Measurements from ENCODE around the gene CDKN2A. TPM values are rescaled to one million over a fixed set of nuclear protein-coding genes. Genes with fewer than 3 reads are reported as not detected.

CDKN2A gene
- total and polyA plus RNA-seq, 2 donors (not counting 1 experiment from before 2014, with no cell fraction given) = 6.4 to 11.7 TPM

DNA sequence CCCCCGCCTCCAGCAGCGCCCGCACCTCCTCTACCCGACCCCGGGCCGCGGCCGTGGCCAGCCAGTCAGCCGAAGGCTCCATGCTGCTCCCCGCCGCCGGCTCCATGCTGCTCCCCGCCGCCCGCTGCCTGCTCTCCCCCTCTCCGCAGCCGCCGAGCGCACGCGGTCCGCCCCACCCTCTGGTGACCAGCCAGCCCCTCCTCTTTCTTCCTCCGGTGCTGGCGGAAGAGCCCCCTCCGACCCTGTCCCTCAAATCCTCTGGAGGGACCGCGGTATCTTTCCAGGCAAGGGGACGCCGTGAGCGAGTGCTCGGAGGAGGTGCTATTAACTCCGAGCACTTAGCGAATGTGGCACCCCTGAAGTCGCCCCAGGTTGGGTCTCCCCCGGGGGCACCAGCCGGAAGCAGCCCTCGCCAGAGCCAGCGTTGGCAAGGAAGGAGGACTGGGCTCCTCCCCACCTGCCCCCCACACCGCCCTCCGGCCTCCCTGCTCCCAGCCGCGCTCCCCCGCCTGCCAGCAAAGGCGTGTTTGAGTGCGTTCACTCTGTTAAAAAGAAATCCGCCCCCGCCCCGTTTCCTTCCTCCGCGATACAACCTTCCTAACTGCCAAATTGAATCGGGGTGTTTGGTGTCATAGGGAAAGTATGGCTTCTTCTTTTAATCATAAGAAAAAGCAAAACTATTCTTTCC is 19.3 kb downstream of the CDKN2A start:
- under 1% methylated on average over 38 of the region's 51 CpGs for WGBS (ENCODE audit: insufficient coverage)
- H3K4me1 ChIP-seq (ENCODE audit: control insufficient read depth in 2 of 2, insufficient read depth in 2 of 2, low read length in 2 of 2) = peaks cover 24 to 34% of the 10 kb centered on the region in 2 donors
- H3K4me2 ChIP-seq (replicated peaks; ENCODE audit: low read depth, low read length, poor library complexity, severe bottlenecking) = peak overlapping the region; percentile 89
- no peaks in the 10 kb centered on the region for H3K36me3 ChIP-seq (replicated peaks in 1 of 2; ENCODE audit: control extremely low read depth in 1 of 2, control insufficient read depth in 1 of 2, extremely low read depth in 1 of 2, insufficient read depth in 2 of 2, low read length in 1 of 2)
- Mint-ChIP-seq H3K27ac (peak overlapping the region; percentile 56), H3K27me3 (peaks cover 77% of the 10 kb centered on the region), H3K4me1 (peaks cover 22% of the 10 kb centered on the region), H3K9me3 (ENCODE audit: insufficient read depth) (no peaks in the 10 kb centered on the region), H3K4me3 (peak overlapping the region; percentile 69)
- POLR2A ChIA-PET = no interaction called here
- no peak overlapping the region for H3K27ac ChIP-seq (ENCODE audit: low read length in 2 of 2)
- peak overlapping the region in 4 of 5 experiments; percentile 35 to 60 (median 50) for H3K4me3 ChIP-seq (ENCODE audit: control extremely low read depth in 1 of 5, extremely low read depth in 1 of 5, insufficient read depth in 1 of 5, low read depth in 2 of 5, low read length in 4 of 5)
- H3K27me3 ChIP-seq (replicated peaks in 1 of 4; ENCODE audit: control extremely low read depth in 1 of 4, control insufficient read depth in 3 of 4, insufficient read depth in 4 of 4, low read length in 3 of 4) = peaks cover 7 to 93% (median 84%) of the 10 kb centered on the region in 4 experiments
- TF ChIP-seq, protein P1, sequence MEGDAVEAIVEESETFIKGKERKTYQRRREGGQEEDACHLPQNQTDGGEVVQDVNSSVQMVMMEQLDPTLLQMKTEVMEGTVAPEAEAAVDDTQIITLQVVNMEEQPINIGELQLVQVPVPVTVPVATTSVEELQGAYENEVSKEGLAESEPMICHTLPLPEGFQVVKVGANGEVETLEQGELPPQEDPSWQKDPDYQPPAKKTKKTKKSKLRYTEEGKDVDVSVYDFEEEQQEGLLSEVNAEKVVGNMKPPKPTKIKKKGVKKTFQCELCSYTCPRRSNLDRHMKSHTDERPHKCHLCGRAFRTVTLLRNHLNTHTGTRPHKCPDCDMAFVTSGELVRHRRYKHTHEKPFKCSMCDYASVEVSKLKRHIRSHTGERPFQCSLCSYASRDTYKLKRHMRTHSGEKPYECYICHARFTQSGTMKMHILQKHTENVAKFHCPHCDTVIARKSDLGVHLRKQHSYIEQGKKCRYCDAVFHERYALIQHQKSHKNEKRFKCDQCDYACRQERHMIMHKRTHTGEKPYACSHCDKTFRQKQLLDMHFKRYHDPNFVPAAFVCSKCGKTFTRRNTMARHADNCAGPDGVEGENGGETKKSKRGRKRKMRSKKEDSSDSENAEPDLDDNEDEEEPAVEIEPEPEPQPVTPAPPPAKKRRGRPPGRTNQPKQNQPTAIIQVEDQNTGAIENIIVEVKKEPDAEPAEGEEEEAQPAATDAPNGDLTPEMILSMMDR (IDR thresholded peaks at IDR 0.05) = no peak
- TF ChIP-seq EZH2 (IDR thresholded peaks at IDR 0.05; ENCODE audit: borderline replicate concordance, insufficient read depth, low read depth, low read length, poor library complexity, severe bottlenecking) = no peak
- H2AFZ ChIP-seq (ENCODE audit: insufficient read depth, low read depth, low read length, poor library complexity, severe bottlenecking) = peak overlapping the region; percentile 71
- H3K9me3 ChIP-seq (ENCODE audit: control extremely low read depth in 1 of 3, control insufficient read depth in 2 of 3, insufficient read depth in 1 of 3, low read length in 2 of 3) = peaks cover 9 to 36% (median 11%) of the 10 kb centered on the region in 3 donors
- ATAC-seq (ENCODE audit: low read depth) = peak; percentile 48
- H4K20me1 ChIP-seq (ENCODE audit: control insufficient read depth, insufficient read depth, low read length, poor library complexity, severe bottlenecking) = no peaks in the 10 kb centered on the region
- intact Hi-C loops (cut with micrococcal nuclease) = loop anchor here (1.0 to 2.0 kb wide), 2 partner anchors 10 to 14 kb away; no protein-coding TSS in a partner anchor
- CTCF ChIA-PET = interaction anchor here (1.4 kb wide), 1 partner anchor 161 kb away, joined by 4 read pairs; no protein-coding TSS in a partner anchor
- peak; percentile 72 for DNase-seq
- peak overlapping the region; percentile 61 for H3K9ac ChIP-seq (ENCODE audit: low read length)
- no peaks in the 10 kb centered on the region for H3K79me2 ChIP-seq (ENCODE audit: control insufficient read depth, insufficient read depth, low read length)

DNA sequence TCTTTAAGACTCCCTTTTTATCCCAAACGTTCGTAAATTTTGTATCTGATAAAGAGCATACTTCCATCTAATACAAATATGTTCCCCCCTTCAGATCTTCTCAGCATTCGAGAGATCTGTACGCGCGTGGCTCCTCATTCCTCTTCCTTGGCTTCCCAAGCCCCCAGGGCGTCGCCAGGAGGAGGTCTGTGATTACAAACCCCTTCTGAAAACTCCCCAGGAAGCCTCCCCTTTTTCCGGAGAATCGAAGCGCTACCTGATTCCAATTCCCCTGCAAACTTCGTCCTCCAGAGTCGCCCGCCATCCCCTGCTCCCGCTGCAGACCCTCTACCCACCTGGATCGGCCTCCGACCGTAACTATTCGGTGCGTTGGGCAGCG is 19.9 kb downstream of the CDKN2A start:
- no peaks in the 10 kb centered on the region for H3K79me2 ChIP-seq (ENCODE audit: control insufficient read depth, insufficient read depth, low read length)
- H3K4me3 ChIP-seq (ENCODE audit: control extremely low read depth in 1 of 5, extremely low read depth in 1 of 5, insufficient read depth in 1 of 5, low read depth in 2 of 5, low read length in 4 of 5) = peak overlapping the region in 4 of 5 experiments; percentile 9 to 60 (median 50)
- no peak overlapping the region for H3K27ac ChIP-seq (ENCODE audit: low read length in 2 of 2)
- TF ChIP-seq, protein P1 (IDR thresholded peaks at IDR 0.05) = no peak
- TF ChIP-seq EZH2 (IDR thresholded peaks at IDR 0.05; ENCODE audit: borderline replicate concordance, insufficient read depth, low read depth, low read length, poor library complexity, severe bottlenecking) = peak; percentile 81
- no peaks in the 10 kb centered on the region for H3K9me3 Mint-ChIP-seq (ENCODE audit: insufficient read depth)
- ChIA-PET CTCF (interaction anchor here (1.0 to 1.4 kb wide), 3 partner anchors 161 to 265 kb away, joined by 3 to 8 read pairs (median 3); no protein-coding TSS in a partner anchor), POLR2A (no interaction called here)
- DNase-seq (no peak), ATAC-seq (ENCODE audit: low read depth) (no peak)
- H3K27me3 ChIP-seq (replicated peaks in 1 of 4; ENCODE audit: control extremely low read depth in 1 of 4, control insufficient read depth in 3 of 4, insufficient read depth in 4 of 4, low read length in 3 of 4) = peaks cover 5 to 93% (median 83%) of the 10 kb centered on the region in 4 experiments
- peaks cover 24 to 34% of the 10 kb centered on the region in 2 donors for H3K4me1 ChIP-seq (ENCODE audit: control insufficient read depth in 2 of 2, insufficient read depth in 2 of 2, low read length in 2 of 2)
- H3K4me2 ChIP-seq (replicated peaks; ENCODE audit: low read depth, low read length, poor library complexity, severe bottlenecking) = peak overlapping the region; percentile 89
- peaks cover 7 to 41% (median 16%) of the 10 kb centered on the region in 3 donors for H3K9me3 ChIP-seq (ENCODE audit: control extremely low read depth in 1 of 3, control insufficient read depth in 2 of 3, insufficient read depth in 1 of 3, low read length in 2 of 3)
- H2AFZ ChIP-seq (ENCODE audit: insufficient read depth, low read depth, low read length, poor library complexity, severe bottlenecking) = peak overlapping the region; percentile 71
- peak overlapping the region; percentile 69 for H3K4me3 Mint-ChIP-seq
- peak overlapping the region; percentile 61 for H3K9ac ChIP-seq (ENCODE audit: low read length)
- peak overlapping the region; percentile 56 for H3K27ac Mint-ChIP-seq
- no peaks in the 10 kb centered on the region for H3K36me3 ChIP-seq (replicated peaks in 1 of 2; ENCODE audit: control extremely low read depth in 1 of 2, control insufficient read depth in 1 of 2, extremely low read depth in 1 of 2, insufficient read depth in 2 of 2, low read length in 1 of 2)
- intact Hi-C loops (cut with micrococcal nuclease) = loop anchor here (2.0 kb wide), 1 partner anchor 14 kb away; no protein-coding TSS in a partner anchor
- no peaks in the 10 kb centered on the region for H4K20me1 ChIP-seq (ENCODE audit: control insufficient read depth, insufficient read depth, low read length, poor library complexity, severe bottlenecking)
- peaks cover 77% of the 10 kb centered on the region for H3K27me3 Mint-ChIP-seq
- peaks cover 22% of the 10 kb centered on the region for H3K4me1 Mint-ChIP-seq
- 4% methylated on average over 19 of the region's 21 CpGs for WGBS (ENCODE audit: insufficient coverage)
